Measurements from ENCODE around the gene GMPS.

Gene GMPS

GRCh38 chr3:155908605-155909004 lies 38.2 kb downstream of the GMPS start:
- no peak overlapping the region for H3K9ac ChIP-seq (ENCODE audit: low read depth, low read length, poor library complexity, severe bottlenecking)
- peaks cover 7% of the 10 kb centered on the region for H3K4me1 ChIP-seq (ENCODE audit: insufficient read depth, low read length, poor library complexity, severe bottlenecking)
- H4K20me1 ChIP-seq (ENCODE audit: insufficient read depth, low read length, poor library complexity, severe bottlenecking), result peaks cover 3% of the 10 kb centered on the region
- no peak overlapping the region for H3K4me2 ChIP-seq (ENCODE audit: low read depth, low read length, poor library complexity, severe bottlenecking)
- H3K4me3 ChIP-seq (ENCODE audit: low read length, poor library complexity, severe bottlenecking), result no peak overlapping the region
- H3K79me2 ChIP-seq (ENCODE audit: insufficient read depth, low read length), result no peaks in the 10 kb centered on the region
- H3K27me3 ChIP-seq (ENCODE audit: insufficient read depth, low read length, poor library complexity, severe bottlenecking), result no peaks in the 10 kb centered on the region
- no peak for TF ChIP-seq EZH2phosphoT487 (IDR thresholded peaks at IDR 0.05; ENCODE audit: borderline replicate concordance)
- no peak for TF ChIP-seq CTCF (conservative IDR thresholded peaks at IDR 0.05; ENCODE audit: low read length)
- H2AFZ ChIP-seq (ENCODE audit: low read length), result no peak overlapping the region
- H3K9me3 ChIP-seq (ENCODE audit: insufficient read depth, low read depth, low read length), result no peaks in the 10 kb centered on the region
- H3K9me2 ChIP-seq (replicated peaks; ENCODE audit: low read depth, low read length), result no peaks in the 10 kb centered on the region
- peaks cover 94% of the 10 kb centered on the region for H3K36me3 ChIP-seq (ENCODE audit: insufficient read depth, low read length)
- no peaks in the 10 kb centered on the region for H3F3A ChIP-seq (ENCODE audit: low read depth)

GRCh38 chr3:155912090-155912489 lies 41.6 kb downstream of the GMPS start:
- H3K4me2 ChIP-seq (ENCODE audit: low read depth, low read length, poor library complexity, severe bottlenecking), result no peak overlapping the region
- no peaks in the 10 kb centered on the region for H3K79me2 ChIP-seq (ENCODE audit: insufficient read depth, low read length)
- no peaks in the 10 kb centered on the region for H3F3A ChIP-seq (ENCODE audit: low read depth)
- H3K27me3 ChIP-seq (ENCODE audit: insufficient read depth, low read length, poor library complexity, severe bottlenecking), result no peaks in the 10 kb centered on the region
- TF ChIP-seq CTCF (conservative IDR thresholded peaks at IDR 0.05; ENCODE audit: low read length) (no peak), EZH2phosphoT487 (IDR thresholded peaks at IDR 0.05; ENCODE audit: borderline replicate concordance) (no peak)
- peaks cover 7% of the 10 kb centered on the region for H3K4me1 ChIP-seq (ENCODE audit: insufficient read depth, low read length, poor library complexity, severe bottlenecking)
- H3K4me3 ChIP-seq (ENCODE audit: low read length, poor library complexity, severe bottlenecking), result no peak overlapping the region
- H2AFZ ChIP-seq (ENCODE audit: low read length), result no peak overlapping the region
- H3K9me3 ChIP-seq (ENCODE audit: insufficient read depth, low read depth, low read length), result no peaks in the 10 kb centered on the region
- no peaks in the 10 kb centered on the region for H3K9me2 ChIP-seq (replicated peaks; ENCODE audit: low read depth, low read length)
- no peaks in the 10 kb centered on the region for H4K20me1 ChIP-seq (ENCODE audit: insufficient read depth, low read length, poor library complexity, severe bottlenecking)
- no peak overlapping the region for H3K9ac ChIP-seq (ENCODE audit: low read depth, low read length, poor library complexity, severe bottlenecking)
- H3K36me3 ChIP-seq (ENCODE audit: insufficient read depth, low read length), result peaks cover 94% of the 10 kb centered on the region

- Histone ChIP-seq H3K9ac (ENCODE audit: low read depth, low read length, poor library complexity, severe bottlenecking) (no peak overlapping the region), H3K79me2 (ENCODE audit: insufficient read depth, low read length) (no peaks in the 10 kb centered on the region), H3K27me3 (ENCODE audit: insufficient read depth, low read length, poor library complexity, severe bottlenecking) (no peaks in the 10 kb centered on the region), H3K36me3 (ENCODE audit: insufficient read depth, low read length) (peaks cover 94% of the 10 kb centered on the region), H3K9me2 (replicated peaks; ENCODE audit: low read depth, low read length) (no peaks in the 10 kb centered on the region), H4K20me1 (ENCODE audit: insufficient read depth, low read length, poor library complexity, severe bottlenecking) (no peaks in the 10 kb centered on the region), H3K4me1 (ENCODE audit: insufficient read depth, low read length, poor library complexity, severe bottlenecking) (peaks cover 7% of the 10 kb centered on the region), H3K4me3 (ENCODE audit: low read length, poor library complexity, severe bottlenecking) (no peak overlapping the region), H3F3A (ENCODE audit: low read depth) (no peaks in the 10 kb centered on the region), H3K4me2 (ENCODE audit: low read depth, low read length, poor library complexity, severe bottlenecking) (no peak overlapping the region), H3K9me3 (ENCODE audit: insufficient read depth, low read depth, low read length) (no peaks in the 10 kb centered on the region), H2AFZ (ENCODE audit: low read length) (no peak overlapping the region)
- TF ChIP-seq EZH2phosphoT487 (IDR thresholded peaks at IDR 0.05; ENCODE audit: borderline replicate concordance) (no peak), CTCF (conservative IDR thresholded peaks at IDR 0.05; ENCODE audit: low read length) (no peak)
These were observed 42.2 kb downstream of the GMPS start for GRCh38 chr3:155912579-155913190.

Measured in Loucy (cell line).